GM18873 (cell line): ENCODE data around the gene FSHR.

Experiments used
- ATAC-seq: cut with Tn5 transposase; IDR thresholded peaks from one replicate; pipeline ENCODE4 v1.9.1; 2021; ENCODE audit warnings: mild to moderate bottlenecking, moderate library complexity, moderate number of reproducible peaks; ENCODE audit not compliant: unreplicated experiment, low FRiP score

The FSHR gene

GRCh38 chr2:49113046-49113445, 41.3 kb downstream of the FSHR start:
- no peak for ATAC-seq

- no peak for ATAC-seq
Measured at GRCh38 chr2:49111456-49111855, 42.9 kb downstream of the FSHR start.

GRCh38 chr2:49111006-49111405, 43.3 kb downstream of the FSHR start:
- ATAC-seq = no peak

GRCh38 chr2:49110571-49110970, 43.7 kb downstream of the FSHR start:
- ATAC-seq = no peak

- no peak for ATAC-seq
Measured at GRCh38 chr2:49108851-49109250, 45.5 kb downstream of the FSHR start.

- ATAC-seq = no peak
Measured at GRCh38 chr2:49108436-49108835, 45.9 kb downstream of the FSHR start.

- no peak for ATAC-seq
Measured at GRCh38 chr2:49105506-49105905, 48.8 kb downstream of the FSHR start.

- no peak for ATAC-seq
Measured at GRCh38 chr2:49102146-49102545, 52.2 kb downstream of the FSHR start.

- ATAC-seq = no peak
Measured at GRCh38 chr2:49080681-49081080, 73.6 kb downstream of the FSHR start.

- ATAC-seq = no peak
Measured at GRCh38 chr2:49070716-49071115, 83.6 kb downstream of the FSHR start.

- no peak for ATAC-seq
Measured at GRCh38 chr2:49069829-49070228, 84.5 kb downstream of the FSHR start.

- no peak for ATAC-seq
Measured at GRCh38 chr2:49068613-49069012, 85.7 kb downstream of the FSHR start.

- no peak for ATAC-seq
Measured at GRCh38 chr2:49067971-49068370, 86.3 kb downstream of the FSHR start.

GRCh38 chr2:49053156-49053555, 101.2 kb downstream of the FSHR start:
- ATAC-seq = no peak

GRCh38 chr2:49050265-49050664, 104.0 kb downstream of the FSHR start:
- ATAC-seq = no peak

GRCh38 chr2:49049161-49049560, 105.2 kb downstream of the FSHR start:
- no peak for ATAC-seq

GRCh38 chr2:49045083-49045482, 109.2 kb downstream of the FSHR start:
- no peak for ATAC-seq

GRCh38 chr2:49044350-49045079, 109.8 kb downstream of the FSHR start:
- no peak for ATAC-seq

- no peak for ATAC-seq
Measured at GRCh38 chr2:49043405-49043982, 110.8 kb downstream of the FSHR start.

GRCh38 chr2:49042488-49042887, 111.8 kb downstream of the FSHR start:
- no peak for ATAC-seq

- ATAC-seq = no peak
Measured at GRCh38 chr2:49041061-49041460, 113.3 kb downstream of the FSHR start.

GRCh38 chr2:49037197-49037596, 117.1 kb downstream of the FSHR start:
- ATAC-seq = no peak
